ENCODE data around the gene EIF2B2. TPM values are rescaled to one million over a fixed set of nuclear protein-coding genes. Genes with fewer than 3 reads are reported as not detected.

Gene EIF2B2
- total RNA-seq, 1 donor from 2014 or later: 37.7 TPM

- Histone ChIP-seq H3K27me3 (ENCODE audit: insufficient read depth, low read length) (no peaks in the 10 kb centered on the region), H4K20me1 (ENCODE audit: insufficient read depth, low read length) (no peaks in the 10 kb centered on the region), H3K79me2 (ENCODE audit: insufficient read depth, low read length) (no peaks in the 10 kb centered on the region), H2AFZ (ENCODE audit: low read depth, low read length) (no peak overlapping the region), H3K36me3 (ENCODE audit: insufficient read depth, low read length) (no peaks in the 10 kb centered on the region), H3K4me1 (ENCODE audit: insufficient read depth, low read length) (peaks cover 28% of the 10 kb centered on the region), H3K9ac (ENCODE audit: low read length) (no peak overlapping the region), H3K4me2 (ENCODE audit: low read length) (no peak overlapping the region), H3K27ac (ENCODE audit: low read depth, low read length) (no peak overlapping the region), H3K4me3 (ENCODE audit: insufficient read depth, low read depth, low read length) (no peak overlapping the region), H3K9me3 (ENCODE audit: insufficient read depth, low read depth, low read length) (no peaks in the 10 kb centered on the region)
- Mint-ChIP-seq H3K27me3 (ENCODE audit: low read depth, unreplicated experiment) (peaks cover 4% of the 10 kb centered on the region), H3K4me1 (ENCODE audit: low read depth, unreplicated experiment) (peaks cover 12% of the 10 kb centered on the region), H3K9me3 (ENCODE audit: unreplicated experiment) (no peaks in the 10 kb centered on the region), H3K27ac (ENCODE audit: unreplicated experiment) (no peak overlapping the region), H3K36me3 (ENCODE audit: low read depth, unreplicated experiment) (peaks cover 2% of the 10 kb centered on the region), H3K4me3 (ENCODE audit: unreplicated experiment) (no peak overlapping the region)
- TF ChIP-seq CTCF (IDR thresholded peaks at IDR 0.05; ENCODE audit: insufficient read depth, low read depth, low read length) (no peak), EZH2 (IDR thresholded peaks at IDR 0.05; ENCODE audit: insufficient read depth, low read length) (no peak)
- FAIRE-seq (no peak), DNase-seq (ENCODE audit: low read depth) (no peak)
These were observed 25.4 kb upstream of the EIF2B2 start for GRCh38 chr14:74977164-74977900.

GRCh38 chr14:74977901-74978385 lies 24.8 kb upstream of the EIF2B2 start:
- peaks cover 28% of the 10 kb centered on the region for H3K4me1 ChIP-seq (ENCODE audit: insufficient read depth, low read length)
- TF ChIP-seq CTCF (IDR thresholded peaks at IDR 0.05; ENCODE audit: insufficient read depth, low read depth, low read length): no peak
- TF ChIP-seq EZH2 (IDR thresholded peaks at IDR 0.05; ENCODE audit: insufficient read depth, low read length): no peak

GRCh38 chr14:74978416-74978947 lies 24.2 kb upstream of the EIF2B2 start:
- FAIRE-seq (no peak), DNase-seq (ENCODE audit: low read depth) (no peak)
- TF ChIP-seq EZH2 (IDR thresholded peaks at IDR 0.05; ENCODE audit: insufficient read depth, low read length): no peak
- TF ChIP-seq CTCF (IDR thresholded peaks at IDR 0.05; ENCODE audit: insufficient read depth, low read depth, low read length): no peak
- no peaks in the 10 kb centered on the region for H3K9me3 Mint-ChIP-seq (ENCODE audit: unreplicated experiment)
- H3K27me3 ChIP-seq (ENCODE audit: insufficient read depth, low read length): no peaks in the 10 kb centered on the region
- no peaks in the 10 kb centered on the region for H4K20me1 ChIP-seq (ENCODE audit: insufficient read depth, low read length)
- H3K36me3 ChIP-seq (ENCODE audit: insufficient read depth, low read length): no peaks in the 10 kb centered on the region
- H3K79me2 ChIP-seq (ENCODE audit: insufficient read depth, low read length): no peaks in the 10 kb centered on the region
- H3K4me3 ChIP-seq (ENCODE audit: insufficient read depth, low read depth, low read length): no peak overlapping the region
- peaks cover 12% of the 10 kb centered on the region for H3K4me1 Mint-ChIP-seq (ENCODE audit: low read depth, unreplicated experiment)
- H3K9ac ChIP-seq (ENCODE audit: low read length): no peak overlapping the region
- peaks cover 4% of the 10 kb centered on the region for H3K27me3 Mint-ChIP-seq (ENCODE audit: low read depth, unreplicated experiment)
- H3K27ac Mint-ChIP-seq (ENCODE audit: unreplicated experiment): no peak overlapping the region
- no peak overlapping the region for H3K27ac ChIP-seq (ENCODE audit: low read depth, low read length)
- peaks cover 2% of the 10 kb centered on the region for H3K36me3 Mint-ChIP-seq (ENCODE audit: low read depth, unreplicated experiment)
- H3K4me3 Mint-ChIP-seq (ENCODE audit: unreplicated experiment): no peak overlapping the region
- no peaks in the 10 kb centered on the region for H3K9me3 ChIP-seq (ENCODE audit: insufficient read depth, low read depth, low read length)
- no peak overlapping the region for H2AFZ ChIP-seq (ENCODE audit: low read depth, low read length)
- H3K4me2 ChIP-seq (ENCODE audit: low read length): no peak overlapping the region
- H3K4me1 ChIP-seq (ENCODE audit: insufficient read depth, low read length): peaks cover 23% of the 10 kb centered on the region

More at GRCh38 chr14:74977901-74978385, 24.8 kb upstream of the EIF2B2 start:
- Histone ChIP-seq H3K9ac (ENCODE audit: low read length) (no peak overlapping the region), H3K4me3 (ENCODE audit: insufficient read depth, low read depth, low read length) (no peak overlapping the region), H3K27me3 (ENCODE audit: insufficient read depth, low read length) (no peaks in the 10 kb centered on the region), H3K4me2 (ENCODE audit: low read length) (no peak overlapping the region), H3K36me3 (ENCODE audit: insufficient read depth, low read length) (no peaks in the 10 kb centered on the region), H4K20me1 (ENCODE audit: insufficient read depth, low read length) (no peaks in the 10 kb centered on the region), H3K27ac (ENCODE audit: low read depth, low read length) (no peak overlapping the region), H3K79me2 (ENCODE audit: insufficient read depth, low read length) (no peaks in the 10 kb centered on the region), H2AFZ (ENCODE audit: low read depth, low read length) (no peak overlapping the region), H3K9me3 (ENCODE audit: insufficient read depth, low read depth, low read length) (no peaks in the 10 kb centered on the region)
- FAIRE-seq (no peak), DNase-seq (ENCODE audit: low read depth) (no peak)
- Mint-ChIP-seq H3K4me3 (ENCODE audit: unreplicated experiment) (no peak overlapping the region), H3K4me1 (ENCODE audit: low read depth, unreplicated experiment) (peaks cover 12% of the 10 kb centered on the region), H3K27ac (ENCODE audit: unreplicated experiment) (no peak overlapping the region), H3K9me3 (ENCODE audit: unreplicated experiment) (no peaks in the 10 kb centered on the region), H3K36me3 (ENCODE audit: low read depth, unreplicated experiment) (peaks cover 2% of the 10 kb centered on the region), H3K27me3 (ENCODE audit: low read depth, unreplicated experiment) (peaks cover 4% of the 10 kb centered on the region)

All from astrocyte (in vitro differentiated cells and primary cell).